GM18907 (cell line): Measurements from ENCODE around the gene SGCD.

Experiments used
- ATAC-seq: cut with Tn5 transposase; IDR thresholded peaks from one replicate; pipeline ENCODE4 v1.9.1; 2021; ENCODE audit warnings: mild to moderate bottlenecking, moderate library complexity; ENCODE audit not compliant: unreplicated experiment

SGCD gene

GRCh38 chr5:156451505-156451904 lies 124.5 kb downstream of the SGCD start:
- no peak for ATAC-seq

DNA sequence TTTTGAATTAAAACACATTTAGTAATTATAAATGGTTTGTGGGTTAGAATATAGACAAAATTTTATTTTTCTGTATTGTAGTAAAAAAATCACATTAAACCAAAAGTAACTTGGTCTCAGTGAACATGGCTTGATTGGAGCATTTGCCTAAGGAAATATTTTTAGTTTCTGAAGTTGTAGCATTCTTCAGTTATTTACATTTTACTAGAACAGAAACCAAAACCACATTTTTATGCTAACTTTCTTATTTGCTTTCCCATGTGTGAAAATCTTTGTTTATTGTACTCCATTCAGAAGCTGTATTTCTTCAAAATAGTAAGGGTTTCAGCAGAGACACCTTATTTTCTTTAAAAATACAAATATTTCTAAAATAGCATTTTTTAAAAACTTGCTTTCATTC lies 129.9 kb downstream of the SGCD start:
- no peak for ATAC-seq

DNA sequence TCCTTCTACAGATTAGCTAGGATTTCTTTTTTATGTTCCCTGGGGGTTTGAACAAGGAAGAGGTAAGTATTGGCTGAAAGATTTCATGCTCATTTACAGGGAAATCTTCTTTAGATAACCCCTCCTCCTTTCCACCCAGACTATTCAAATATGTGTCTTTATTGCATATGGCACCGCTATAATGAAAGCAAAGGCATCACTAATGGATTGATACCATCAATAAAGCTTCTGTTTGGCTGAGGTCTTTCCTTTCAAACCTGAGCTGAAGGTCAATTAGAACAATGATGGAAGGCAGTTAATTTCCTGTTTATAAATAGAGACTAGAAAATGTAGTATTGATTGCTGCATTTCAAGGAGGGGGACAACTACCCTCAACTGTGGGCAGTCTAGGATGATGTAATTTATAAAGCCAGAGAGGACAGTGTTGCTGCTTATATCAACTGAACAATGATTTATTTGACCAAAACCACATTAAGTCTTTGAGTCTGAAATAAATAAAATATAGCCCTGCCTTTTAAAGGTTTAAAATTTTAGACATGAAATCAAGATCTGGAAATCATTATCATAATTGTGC lies 132.9 kb downstream of the SGCD start:
- no peak for ATAC-seq

DNA sequence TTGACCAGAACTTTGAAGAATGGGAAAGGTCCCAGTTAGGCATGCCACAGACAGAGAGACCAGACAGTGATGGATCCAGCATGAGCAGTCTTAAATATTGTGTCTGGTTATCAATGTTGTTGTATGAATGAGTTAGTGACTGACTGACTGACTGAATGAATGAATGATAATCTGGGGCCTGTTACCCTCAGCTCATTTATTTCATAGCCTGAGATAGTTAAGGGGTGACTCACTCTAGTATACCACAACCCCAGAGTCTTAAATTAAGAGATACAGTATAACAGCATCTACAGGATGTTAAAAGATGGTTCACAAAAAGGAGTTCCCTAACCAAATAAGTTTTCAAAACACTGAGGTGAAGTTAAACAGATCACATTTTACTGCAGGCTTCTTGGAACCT lies 133.5 kb downstream of the SGCD start:
- ATAC-seq: no peak

DNA sequence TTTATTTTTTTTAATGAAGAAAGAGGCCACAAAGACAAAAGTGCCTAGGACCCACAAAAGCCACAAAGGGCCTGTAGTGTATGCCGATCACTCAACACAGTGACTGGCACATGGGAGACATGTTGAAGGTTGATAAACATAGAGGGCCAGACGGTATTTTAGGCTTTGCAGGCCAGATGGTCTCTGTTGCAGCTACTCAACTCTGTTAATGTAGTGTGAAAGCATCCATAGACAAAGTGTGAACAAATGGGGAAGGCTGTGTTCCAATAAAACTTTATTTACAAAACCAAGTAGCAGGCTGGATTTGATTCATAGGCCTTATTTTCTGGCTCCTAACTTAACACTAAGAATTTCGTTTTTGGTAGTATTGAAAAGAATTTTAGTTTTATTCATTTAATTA lies 139.9 kb downstream of the SGCD start:
- ATAC-seq: no peak

DNA sequence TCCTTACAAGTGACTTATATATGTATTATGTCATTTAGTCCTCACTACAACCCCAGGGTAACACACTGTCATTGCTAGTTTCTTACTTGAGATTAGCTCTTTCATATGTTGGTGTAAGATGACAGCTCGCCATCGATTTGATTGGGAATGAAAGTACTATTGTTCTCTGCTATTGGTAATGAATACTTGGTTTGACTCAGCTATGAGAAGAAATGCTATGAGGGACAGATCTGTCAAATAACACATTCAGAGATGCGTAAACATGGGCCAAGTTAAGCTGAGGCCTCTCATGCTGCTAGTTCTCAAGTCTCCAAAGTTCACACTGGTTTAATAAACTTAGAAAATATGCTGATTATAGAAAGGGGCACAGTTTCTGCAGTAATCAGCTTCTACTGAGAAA lies 142.7 kb downstream of the SGCD start:
- ATAC-seq: no peak

GRCh38 chr5:156471893-156472292 lies 144.9 kb downstream of the SGCD start:
- ATAC-seq: no peak

DNA sequence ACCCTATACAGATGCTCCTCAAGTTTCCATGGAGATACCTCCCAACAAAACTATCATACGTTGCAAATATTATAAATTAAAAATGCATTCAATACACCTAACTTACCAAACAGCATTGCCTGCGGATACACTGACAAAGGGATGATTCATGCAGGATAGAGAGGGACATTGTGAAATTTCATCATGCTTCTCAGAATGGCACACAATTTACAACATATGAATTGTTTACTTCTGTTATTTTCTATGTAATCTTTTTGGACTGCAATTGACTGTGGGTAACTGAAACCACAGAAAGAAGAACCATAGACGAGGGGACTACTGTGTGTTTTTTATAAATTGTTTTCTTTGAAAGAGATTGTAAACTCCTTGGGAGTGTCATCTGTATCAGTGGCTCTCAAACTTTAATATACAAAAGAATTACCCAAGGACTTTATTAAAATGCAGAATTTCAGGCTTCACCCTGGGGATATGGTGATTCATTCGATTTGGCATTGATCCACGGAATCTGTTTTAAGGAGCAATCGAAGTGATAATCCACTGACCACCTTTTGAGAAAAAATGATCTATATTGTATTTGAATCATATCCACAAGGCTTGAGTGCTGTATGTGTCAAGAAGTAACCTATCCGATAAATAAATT lies 146.4 kb downstream of the SGCD start:
- ATAC-seq: no peak

DNA sequence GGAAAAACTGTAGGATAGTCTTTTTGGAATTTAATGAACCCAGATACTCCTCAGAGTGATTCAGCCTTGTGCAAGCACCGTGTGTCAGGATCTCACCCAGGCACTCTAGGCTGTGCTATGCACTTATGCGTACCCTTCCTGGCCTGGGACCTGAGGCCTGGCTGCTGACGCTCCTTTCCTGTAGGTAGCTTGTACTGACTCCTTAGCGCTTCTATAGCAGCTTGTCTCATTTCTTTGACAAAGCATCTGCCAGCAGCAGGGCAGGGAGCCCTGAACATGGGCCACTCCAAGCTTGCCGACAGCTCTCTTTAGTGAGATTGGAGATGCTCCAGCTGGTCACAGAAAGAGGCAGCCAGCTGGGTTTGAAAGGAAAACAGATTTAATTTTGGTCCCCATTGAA lies 147.3 kb downstream of the SGCD start:
- no peak for ATAC-seq

DNA sequence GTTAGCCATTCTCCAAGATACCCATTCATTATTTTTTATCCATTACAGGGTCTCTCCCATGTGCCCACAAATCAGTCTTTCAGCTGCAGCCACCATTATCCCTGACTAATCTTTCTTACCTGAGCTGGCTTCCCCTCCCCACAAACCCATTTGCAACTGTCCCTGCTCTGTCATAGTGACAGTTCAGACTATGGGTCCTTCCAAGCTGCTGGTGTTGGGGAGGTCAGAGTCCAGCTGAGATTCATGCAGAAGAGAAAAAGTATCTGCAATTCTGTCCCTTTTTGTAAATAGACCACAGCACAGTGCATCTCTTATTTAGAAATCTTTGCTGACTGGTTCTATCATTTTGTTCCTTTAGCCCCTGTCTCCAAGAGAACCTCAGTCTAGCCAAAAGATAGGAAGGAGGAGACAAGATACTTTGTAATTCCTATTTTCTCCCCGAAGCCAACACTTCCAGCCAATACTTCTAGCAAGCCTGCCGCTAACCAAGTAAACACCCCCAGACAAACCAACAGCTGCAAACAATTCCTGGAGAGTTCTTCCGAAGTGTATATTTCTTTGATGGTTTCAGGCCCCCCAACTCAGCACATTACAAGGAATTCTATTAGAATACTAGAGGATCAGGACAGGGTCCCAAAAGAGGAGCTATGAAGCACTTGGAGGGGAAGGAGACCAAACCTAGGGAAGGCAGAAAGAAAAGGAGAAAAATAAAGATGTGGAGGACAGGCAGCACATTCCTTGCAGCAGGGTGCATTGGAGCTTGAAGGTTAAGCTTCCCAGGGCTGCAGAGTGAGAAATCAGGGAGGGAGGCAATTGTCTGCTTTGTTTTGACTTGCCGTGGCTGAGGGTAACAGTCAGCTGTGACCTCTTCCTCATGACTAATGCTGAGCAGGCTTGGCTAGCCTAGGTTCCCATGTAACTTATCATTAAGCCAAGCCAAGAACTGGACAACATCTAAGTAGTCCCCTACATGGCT lies 148.5 kb downstream of the SGCD start:
- no peak for ATAC-seq

- ATAC-seq: no peak
These were observed 149.2 kb downstream of the SGCD start for GRCh38 chr5:156476158-156476551.

- no peak for ATAC-seq
These were observed 149.7 kb downstream of the SGCD start for GRCh38 chr5:156476678-156477077.

DNA sequence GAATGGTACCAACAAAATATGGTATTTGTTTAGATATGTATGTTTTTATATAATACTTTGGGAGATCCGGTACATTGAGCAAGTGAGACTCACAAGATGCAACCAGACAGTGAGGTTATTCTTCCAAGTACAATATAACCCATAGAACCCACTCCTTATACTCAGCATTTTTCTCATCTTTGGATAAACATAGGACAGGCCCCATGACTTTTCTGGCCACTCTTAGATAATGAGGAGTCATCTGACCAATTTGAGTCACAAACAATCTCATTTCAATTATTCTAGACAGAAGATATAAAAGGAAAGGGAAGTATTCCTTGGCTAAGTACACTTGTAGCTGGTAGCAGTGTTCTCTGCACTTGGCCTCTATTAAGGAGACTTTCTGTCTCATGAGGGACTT lies 150.2 kb downstream of the SGCD start:
- no peak for ATAC-seq

GRCh38 chr5:156479849-156480248 lies 152.9 kb downstream of the SGCD start:
- ATAC-seq: no peak

DNA sequence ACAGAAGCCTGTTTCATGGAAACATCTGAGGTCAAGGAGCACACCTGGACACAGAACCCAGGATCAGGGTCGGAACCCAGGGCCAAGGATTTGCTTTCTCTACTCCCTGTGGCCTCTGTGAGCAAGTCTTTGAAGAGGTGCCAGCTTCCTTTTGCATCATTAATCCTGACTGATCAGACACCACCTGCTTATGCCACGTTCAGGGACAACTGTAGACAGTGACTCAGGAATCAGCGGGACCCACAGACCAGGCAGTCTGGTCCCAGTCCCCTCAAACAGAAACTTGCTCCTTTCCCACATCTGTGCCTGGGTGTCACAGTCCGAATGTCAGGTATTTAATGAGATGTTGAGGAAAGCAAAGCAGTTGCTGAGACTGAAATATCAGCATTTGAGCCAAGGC lies 154.8 kb downstream of the SGCD start:
- no peak for ATAC-seq

DNA sequence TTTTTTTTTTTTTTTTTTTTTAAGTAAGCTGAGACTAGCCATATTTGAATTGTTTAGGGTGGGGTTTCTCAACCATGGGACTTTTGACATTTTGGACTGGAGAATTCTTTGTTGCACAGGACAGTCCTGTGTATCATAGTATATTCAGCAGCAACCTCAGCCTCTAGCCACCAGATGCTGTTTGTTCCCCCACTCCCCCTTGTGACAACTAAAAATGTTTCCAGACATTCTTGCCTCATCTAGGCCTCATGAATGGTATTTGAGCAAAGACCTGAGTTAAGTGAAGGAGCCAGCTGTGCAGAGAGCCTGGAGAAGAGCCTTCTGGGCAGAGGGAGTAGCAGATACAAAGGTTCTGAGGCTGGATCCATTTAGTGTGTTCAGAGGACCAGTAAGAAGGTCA lies 155.9 kb downstream of the SGCD start:
- ATAC-seq: no peak

DNA sequence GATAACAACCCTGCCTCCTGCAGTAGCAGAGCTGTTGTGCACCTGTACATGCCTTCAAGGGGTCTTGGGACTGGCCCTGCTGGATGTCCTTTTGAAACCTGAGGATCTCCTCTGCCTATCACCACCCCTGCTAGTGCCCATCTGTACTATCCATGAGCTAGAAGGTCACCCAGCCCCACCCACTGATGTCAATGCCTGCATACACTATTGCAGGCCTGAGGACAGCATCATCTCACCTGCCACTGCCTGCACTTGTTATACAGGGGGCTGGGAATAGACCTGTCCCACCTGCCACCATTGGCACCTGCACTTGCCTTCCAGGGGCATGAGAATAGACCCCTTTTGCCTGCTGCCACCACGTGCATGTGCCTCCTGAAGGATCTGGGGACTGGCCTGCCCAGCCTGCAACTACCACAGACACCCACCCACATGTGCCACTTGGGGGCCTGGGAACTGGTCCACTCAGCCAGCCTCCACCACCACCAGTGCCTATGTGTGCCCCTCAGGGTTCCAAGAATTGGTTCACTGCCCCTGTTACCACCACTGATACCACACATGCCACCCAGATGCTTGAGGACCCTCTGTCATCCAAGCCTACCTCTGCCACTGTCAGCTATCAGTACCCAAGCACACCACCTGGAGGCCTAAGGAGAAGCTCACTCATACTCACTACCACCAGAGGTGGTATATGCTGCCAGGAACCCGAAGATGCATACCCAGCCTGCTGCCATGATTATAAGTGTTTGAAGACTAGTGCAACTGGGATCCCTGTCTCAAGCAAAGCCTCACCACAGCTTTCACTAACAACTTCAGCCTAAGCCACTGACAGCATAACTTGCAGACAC lies 159.7 kb downstream of the SGCD start:
- no peak for ATAC-seq

- no peak for ATAC-seq
These were observed 164.8 kb downstream of the SGCD start for GRCh38 chr5:156491766-156492165.

DNA sequence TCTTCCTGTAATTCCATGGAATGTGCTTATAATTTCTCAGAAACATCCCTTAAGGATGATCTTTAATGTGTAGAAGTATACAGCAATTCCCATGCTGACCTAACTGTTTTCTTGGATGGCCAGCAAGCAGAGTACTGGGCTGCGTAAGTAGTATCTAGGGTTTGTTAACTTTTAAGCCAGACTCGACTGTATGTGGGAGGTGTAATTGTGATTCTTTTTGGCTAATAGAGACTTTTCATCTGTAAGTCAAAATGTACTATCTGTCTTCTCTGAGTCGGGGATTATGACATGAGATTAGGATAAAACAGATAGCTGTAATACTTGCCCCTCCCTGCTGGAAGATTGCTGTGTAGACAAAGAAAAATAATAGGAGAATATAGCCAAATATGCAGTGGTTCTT lies 169.3 kb downstream of the SGCD start:
- ATAC-seq: no peak

DNA sequence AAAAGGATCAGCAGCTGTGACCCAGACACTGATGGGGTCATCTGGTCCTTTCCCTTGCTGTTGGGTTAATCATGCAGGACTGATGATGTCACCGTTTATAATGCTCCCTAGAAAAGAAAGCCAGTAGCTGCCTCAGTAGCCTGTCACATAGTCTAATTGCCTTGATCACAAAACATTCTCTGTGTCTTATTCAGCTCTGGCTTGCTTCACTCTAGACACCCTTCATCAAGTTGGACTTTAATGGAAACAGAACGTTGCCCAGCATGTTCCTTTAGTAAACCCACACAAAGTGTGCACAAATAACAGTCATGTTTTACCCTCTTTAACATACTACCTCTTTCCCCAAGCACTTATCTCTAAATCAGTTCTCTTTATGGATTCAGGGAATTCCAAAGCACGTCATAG lies 170.8 kb downstream of the SGCD start:
- ATAC-seq: no peak
